ENCODE measurements around the gene PDLIM1.

Gene PDLIM1

DNA sequence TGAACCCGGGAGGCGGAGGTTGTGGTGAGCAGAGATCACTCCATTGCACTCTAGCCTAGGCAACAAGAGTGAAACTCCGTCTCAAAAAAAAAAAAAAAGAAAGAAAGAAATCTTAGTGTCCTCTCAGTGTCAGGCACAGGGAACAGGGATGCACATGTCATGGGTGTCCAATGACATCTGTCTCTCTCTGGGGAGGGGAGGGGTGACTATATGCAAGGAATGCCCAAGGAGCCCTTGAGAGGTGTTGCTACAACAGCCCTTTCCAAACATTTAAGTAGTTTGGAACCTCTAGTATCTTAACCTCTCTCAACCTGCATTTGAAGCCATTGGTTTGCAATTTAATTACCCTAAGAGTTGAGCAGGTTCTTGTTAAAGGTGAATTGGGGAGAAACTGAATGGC is 28.9 kb downstream of the PDLIM1 start:
- ATAC-seq = no peak
- TF ChIP-seq PATZ1 (CRISPR knock-in tag; IDR thresholded peaks at IDR 0.05; ENCODE audit: borderline replicate concordance) (no peak), ZC3H10 (CRISPR knock-in tag; IDR thresholded peaks at IDR 0.05) (no peak), CSDC2 (CRISPR knock-in tag; IDR thresholded peaks at IDR 0.05) (no peak), CSRNP3 (CRISPR knock-in tag; IDR thresholded peaks at IDR 0.05) (no peak), ARNTL (CRISPR knock-in tag; IDR thresholded peaks at IDR 0.05; ENCODE audit: borderline replicate concordance, low read depth) (no peak), ESRRG (CRISPR knock-in tag; IDR thresholded peaks at IDR 0.05) (no peak), RARB (CRISPR knock-in tag; IDR thresholded peaks at IDR 0.05) (no peak), ISL1 (CRISPR knock-in tag; IDR thresholded peaks at IDR 0.05) (no peak), SNAI2 (CRISPR knock-in tag; IDR thresholded peaks at IDR 0.05) (no peak), OSR1 (CRISPR knock-in tag; IDR thresholded peaks at IDR 0.05) (no peak), TCF4 (CRISPR knock-in tag; IDR thresholded peaks at IDR 0.05; ENCODE audit: borderline replicate concordance) (no peak), PPARA (CRISPR knock-in tag; IDR thresholded peaks at IDR 0.05; ENCODE audit: borderline replicate concordance) (no peak), POU6F1 (CRISPR knock-in tag; IDR thresholded peaks at IDR 0.05; ENCODE audit: borderline replicate concordance, low read depth) (no peak), ZFP3 (CRISPR knock-in tag; IDR thresholded peaks at IDR 0.05) (no peak), TOX (CRISPR knock-in tag; IDR thresholded peaks at IDR 0.05; ENCODE audit: borderline replicate concordance) (no peak), ZNF8 (CRISPR knock-in tag; IDR thresholded peaks at IDR 0.05) (no peak), ZFP30 (CRISPR knock-in tag; IDR thresholded peaks at IDR 0.05) (no peak)
- TF ChIP-seq, protein P1, sequence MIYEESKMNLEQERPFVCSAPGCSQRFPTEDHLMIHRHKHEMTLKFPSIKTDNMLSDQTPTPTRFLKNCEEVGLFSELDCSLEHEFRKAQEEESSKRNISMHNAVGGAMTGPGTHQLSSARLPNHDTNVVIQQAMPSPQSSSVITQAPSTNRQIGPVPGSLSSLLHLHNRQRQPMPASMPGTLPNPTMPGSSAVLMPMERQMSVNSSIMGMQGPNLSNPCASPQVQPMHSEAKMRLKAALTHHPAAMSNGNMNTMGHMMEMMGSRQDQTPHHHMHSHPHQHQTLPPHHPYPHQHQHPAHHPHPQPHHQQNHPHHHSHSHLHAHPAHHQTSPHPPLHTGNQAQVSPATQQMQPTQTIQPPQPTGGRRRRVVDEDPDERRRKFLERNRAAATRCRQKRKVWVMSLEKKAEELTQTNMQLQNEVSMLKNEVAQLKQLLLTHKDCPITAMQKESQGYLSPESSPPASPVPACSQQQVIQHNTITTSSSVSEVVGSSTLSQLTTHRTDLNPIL (CRISPR knock-in tag; IDR thresholded peaks at IDR 0.05; ENCODE audit: low read depth) = no peak

DNA sequence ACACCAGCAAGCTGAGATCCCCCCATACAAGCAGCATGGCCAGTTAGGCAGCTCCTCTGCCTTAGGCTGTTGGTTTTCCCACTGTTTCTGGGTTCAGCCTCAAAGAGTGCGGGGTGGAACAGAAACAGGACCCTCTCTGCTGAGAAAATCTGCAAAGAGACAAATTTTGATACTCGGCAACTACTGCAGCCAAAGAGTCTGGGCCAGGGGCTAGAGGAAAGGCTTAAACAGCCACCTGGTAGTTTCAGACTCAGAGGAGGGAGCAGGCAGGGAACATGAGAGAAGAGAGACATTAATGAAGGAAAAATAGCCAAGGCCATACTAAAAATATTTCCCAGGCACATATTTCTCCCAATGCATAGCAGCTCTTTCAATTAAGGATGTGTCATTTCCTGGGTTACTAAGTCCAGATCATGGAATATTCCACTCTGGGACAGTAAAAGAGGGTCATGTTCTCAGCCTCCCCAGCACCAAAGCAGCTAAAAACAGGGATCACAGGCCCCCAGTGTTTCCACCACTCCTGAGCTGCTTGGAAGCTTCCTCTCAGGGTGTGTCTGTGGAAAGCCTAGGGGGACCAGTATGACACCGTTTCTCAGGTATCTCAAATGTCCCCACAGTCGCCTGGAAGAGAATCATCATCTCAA is 29.8 kb downstream of the PDLIM1 start:
- ATAC-seq = peak; percentile 69
- TF ChIP-seq ZNF565 (CRISPR knock-in tag; conservative IDR thresholded peaks at IDR 0.05; ENCODE audit: low read depth) (no peak), POU6F1 (CRISPR knock-in tag; IDR thresholded peaks at IDR 0.05; ENCODE audit: borderline replicate concordance, low read depth) (no peak), PATZ1 (CRISPR knock-in tag; IDR thresholded peaks at IDR 0.05; ENCODE audit: borderline replicate concordance) (peak; percentile 73; the same call in 1 of the 2 replicates), TCF4 (CRISPR knock-in tag; IDR thresholded peaks at IDR 0.05; ENCODE audit: borderline replicate concordance) (no peak), BACH2 (CRISPR knock-in tag; IDR thresholded peaks at IDR 0.05; ENCODE audit: borderline replicate concordance) (no peak), ARNTL (CRISPR knock-in tag; IDR thresholded peaks at IDR 0.05; ENCODE audit: borderline replicate concordance, low read depth) (no peak), CSDC2 (CRISPR knock-in tag; IDR thresholded peaks at IDR 0.05) (peak; percentile 67; the same call in 1 of the 2 replicates), ZNF8 (CRISPR knock-in tag; IDR thresholded peaks at IDR 0.05) (no peak), ZC3H10 (CRISPR knock-in tag; IDR thresholded peaks at IDR 0.05) (no peak), TOX (CRISPR knock-in tag; IDR thresholded peaks at IDR 0.05; ENCODE audit: borderline replicate concordance) (no peak), CSRNP3 (CRISPR knock-in tag; IDR thresholded peaks at IDR 0.05) (no peak), ZNF70 (CRISPR knock-in tag; IDR thresholded peaks at IDR 0.05) (no peak), OSR1 (CRISPR knock-in tag; IDR thresholded peaks at IDR 0.05) (no peak), ZFP3 (CRISPR knock-in tag; IDR thresholded peaks at IDR 0.05) (no peak), ZFP30 (CRISPR knock-in tag; IDR thresholded peaks at IDR 0.05) (no peak), GLIS3 (CRISPR knock-in tag; IDR thresholded peaks at IDR 0.05) (no peak), TSHZ2 (CRISPR knock-in tag; IDR thresholded peaks at IDR 0.05) (no peak), RARB (CRISPR knock-in tag; IDR thresholded peaks at IDR 0.05) (no peak), ISL1 (CRISPR knock-in tag; IDR thresholded peaks at IDR 0.05) (peak; percentile 59)
